A204.1 (cell line): ENCODE measurements around the gene PARD6B.
A peak's percentile ranks its signal among the peaks of the same experiment; 100 is the strongest.
"Not testable (repeated sequence)": the region's sequence is repeated elsewhere in the genome, so short reads cannot be mapped to it uniquely, and the experiment has no call there.

Experiments
- FAIRE-seq: peaks from 2 replicates; lab custom pipeline; 2012; peaks lifted over from hg19 to GRCh38; lab: Jason Lieb, UNC

The PARD6B gene

GRCh38 chr20:50776122-50776817, 44.9 kb downstream of the PARD6B start:
- no peak for FAIRE-seq

- no peak for FAIRE-seq
These were observed 46.0 kb downstream of the PARD6B start for GRCh38 chr20:50777373-50777772.

- FAIRE-seq, result not testable (repeated sequence)
These were observed 47.6 kb downstream of the PARD6B start for GRCh38 chr20:50778994-50779393.

- FAIRE-seq, result no peak
These were observed 52.0 kb downstream of the PARD6B start for GRCh38 chr20:50783390-50783789.

GRCh38 chr20:50783903-50784302, 52.5 kb downstream of the PARD6B start:
- FAIRE-seq, result no peak

- FAIRE-seq, result no peak
These were observed 53.1 kb downstream of the PARD6B start for GRCh38 chr20:50784464-50784863.

- no peak for FAIRE-seq
These were observed 55.3 kb downstream of the PARD6B start for GRCh38 chr20:50786703-50787102.

- FAIRE-seq, result no peak
These were observed 55.8 kb downstream of the PARD6B start for GRCh38 chr20:50787181-50787580.

GRCh38 chr20:50788045-50788991, 56.9 kb downstream of the PARD6B start:
- FAIRE-seq, result peak; percentile 78

- FAIRE-seq, result no peak
These were observed 58.7 kb downstream of the PARD6B start for GRCh38 chr20:50789968-50790650.

- FAIRE-seq, result no peak
These were observed 59.4 kb downstream of the PARD6B start for GRCh38 chr20:50790651-50791277.

GRCh38 chr20:50792708-50793574, 61.6 kb downstream of the PARD6B start:
- no peak for FAIRE-seq

- not testable (repeated sequence) for FAIRE-seq
These were observed 62.2 kb downstream of the PARD6B start for GRCh38 chr20:50793575-50794016.

GRCh38 chr20:50794181-50794845, 62.9 kb downstream of the PARD6B start:
- FAIRE-seq, result no peak

GRCh38 chr20:50794846-50795634, 63.7 kb downstream of the PARD6B start, which contains the start of gene BCAS4:
Gene BCAS4 (plus strand): TSS chr20:50795061. CDS start chr20:50795084, 23 bp downstream.
- FAIRE-seq, result no peak

GRCh38 chr20:50797142-50797541, 65.8 kb downstream of the PARD6B start:
- FAIRE-seq, result no peak

GRCh38 chr20:50798650-50799049, 67.3 kb downstream of the PARD6B start:
- no peak for FAIRE-seq

- no peak for FAIRE-seq
These were observed 68.0 kb downstream of the PARD6B start for GRCh38 chr20:50799176-50799889.
